Caco-2 (cell line): ENCODE results near the gene ERC2. TPM values are rescaled to one million over a fixed set of nuclear protein-coding genes. Genes with fewer than 3 reads are reported as not detected.

Source experiments
- BruUV-seq: library from RNA; stranded (reverse); fragments of 400-500 nt; replicated peaks from 2 replicates; lab custom pipeline; 2021; lab: Mats Ljungman, UMichigan
- CTCF ChIA-PET: fragments of 300-600 bp; sonication (Branson Sonifier 250); formaldehyde crosslinking; loops from one replicate; lab custom pipeline; 2022; ENCODE audit warnings: antibody characterized with exemption; lab: Charles Lee
- POLR2A ChIA-PET: fragments of 300-600 bp; sonication (Branson Sonifier 250); formaldehyde crosslinking; loops from one replicate; lab custom pipeline; 2022; ENCODE audit warnings: antibody characterized with exemption; lab: Charles Lee
- DNase-seq, 2 experiments: peaks; one replicate each; pipeline versions ENCODE4 v3.0.0 to v3.0.0-alpha.2; 2020 to 2022
- H3K27me3 ChIP-seq: replicated peaks from 2 replicates; pipeline ENCODE4 v1.6.0; 2011; ENCODE audit warnings: low read length; ENCODE audit not compliant: control insufficient read depth, insufficient read depth
- H3K36me3 ChIP-seq: 2 replicates; pipeline ENCODE4 v1.5.1; 2011; ENCODE audit warnings: low read length; ENCODE audit not compliant: control insufficient read depth, insufficient read depth
- H3K4me1 ChIP-seq: fragments of 250-450 bp; sonication (Bioruptor Pico); 2 replicates; pipeline ENCODE4 v1.5.1; 2020; ENCODE audit warnings: mild to moderate bottlenecking
- H3K4me3 ChIP-seq: 2 replicates; pipeline ENCODE4 v1.5.1; 2011; ENCODE audit warnings: low read depth, mild to moderate bottlenecking, control low read depth, low read length
- H3K9me3 ChIP-seq: fragments of 250-450 bp; sonication (Bioruptor Pico); 2 replicates; pipeline ENCODE4 v1.5.1; 2020; ENCODE audit warnings: mild to moderate bottlenecking, moderate library complexity
- H3K27ac Mint-ChIP-seq: one replicate; pipeline ENCODE4 v1.8.0; 2022; ENCODE audit warnings: mixed read lengths; ENCODE audit not compliant: unreplicated experiment
- H3K27me3 Mint-ChIP-seq: one replicate; pipeline ENCODE4 v1.8.0; 2022; ENCODE audit warnings: mixed read lengths; ENCODE audit not compliant: insufficient read depth, unreplicated experiment
- H3K36me3 Mint-ChIP-seq: one replicate; pipeline ENCODE4 v1.8.0; 2022; ENCODE audit warnings: mild to moderate bottlenecking, mixed read lengths; ENCODE audit not compliant: insufficient read depth, unreplicated experiment
- H3K4me1 Mint-ChIP-seq: one replicate; pipeline ENCODE4 v1.8.0; 2022; ENCODE audit warnings: low read depth, mixed read lengths; ENCODE audit not compliant: unreplicated experiment
- H3K4me3 Mint-ChIP-seq: one replicate; pipeline ENCODE4 v1.8.0; 2022; ENCODE audit warnings: mild to moderate bottlenecking, moderate library complexity, mixed read lengths; ENCODE audit not compliant: unreplicated experiment
- H3K9me3 Mint-ChIP-seq: one replicate; pipeline ENCODE4 v1.8.0; 2022; ENCODE audit warnings: mixed read lengths; ENCODE audit not compliant: unreplicated experiment
- CTCF ChIP-seq, 2 experiments: fragments of 200-600 bp in 1 of 2; IDR thresholded peaks; 1 replicate in 1 of 2; 2 replicates in 1 of 2; pipeline versions ENCODE4 v1.5.1 to v1.8.0; 2011 to 2022; ENCODE audit warnings: antibody characterized with exemption in 1 of 2, control low read depth in 1 of 2, inconsistent platforms in 1 of 2, low read depth in 1 of 2, low read length in 1 of 2, mild to moderate bottlenecking in 1 of 2, moderate library complexity in 1 of 2; ENCODE audit not compliant: insufficient read depth in 1 of 2, severe bottlenecking in 1 of 2, unreplicated experiment in 1 of 2
- intact Hi-C: fragments of 100-400 bp; cut with micrococcal nuclease; formaldehyde crosslinking; loops from one replicate; pipeline ENCODE4 v1.10.0; 2022; ENCODE audit not compliant: unreplicated experiment
- total RNA-seq: library from RNA; stranded (reverse); gene quantifications from 2 replicates; pipeline ENCODE4 v1.2.3, GENCODE V29; 2022

ERC2 gene
- total RNA-seq, 1 experiment from 2014 or later: 0.54 TPM

GRCh38 chr3:55969634-55970033, 498.6 kb downstream of the ERC2 start:
- CTCF ChIA-PET: no interaction called here
- H3K4me3 Mint-ChIP-seq: no peak overlapping the region

GRCh38 chr3:55968331-55968730, 499.9 kb downstream of the ERC2 start:
- Histone ChIP-seq H3K9me3 (no peaks in the 10 kb centered on the region), H3K36me3 (no peaks in the 10 kb centered on the region), H3K27me3 (no peaks in the 10 kb centered on the region; the same call in 1 of the 2 replicates), H3K4me1 (no peaks in the 10 kb centered on the region), H3K4me3 (no peak overlapping the region)
- peaks cover 9% of the 10 kb centered on the region for H3K9me3 Mint-ChIP-seq
- no peak for TF ChIP-seq CTCF (IDR thresholded peaks at IDR 0.05; ENCODE audit: insufficient read depth in 1 of 2, low read depth in 1 of 2, low read length in 1 of 2, severe bottlenecking in 1 of 2, unreplicated experiment in 1 of 2)
- no peak for DNase-seq
- BruUV-seq: no TSS peak
- intact Hi-C loops: no loop called here
- H3K27ac Mint-ChIP-seq: no peak overlapping the region
- ChIA-PET POLR2A (no interaction called here), CTCF (no interaction called here)
- H3K27me3 Mint-ChIP-seq: no peaks in the 10 kb centered on the region
- no peaks in the 10 kb centered on the region for H3K36me3 Mint-ChIP-seq
- H3K4me1 Mint-ChIP-seq: peaks cover 6% of the 10 kb centered on the region
- H3K4me3 Mint-ChIP-seq: no peak overlapping the region

More at GRCh38 chr3:55969634-55970033, 498.6 kb downstream of the ERC2 start:
- H3K4me1 ChIP-seq: no peaks in the 10 kb centered on the region
- H3K9me3 ChIP-seq: no peaks in the 10 kb centered on the region
- Mint-ChIP-seq H3K4me1 (peaks cover 6% of the 10 kb centered on the region), H3K9me3 (peaks cover 9% of the 10 kb centered on the region), H3K36me3 (no peaks in the 10 kb centered on the region), H3K27me3 (no peaks in the 10 kb centered on the region), H3K27ac (no peak overlapping the region)
- no peak for TF ChIP-seq CTCF (IDR thresholded peaks at IDR 0.05; ENCODE audit: insufficient read depth in 1 of 2, low read depth in 1 of 2, low read length in 1 of 2, severe bottlenecking in 1 of 2, unreplicated experiment in 1 of 2)
- BruUV-seq: no TSS peak
- no peaks in the 10 kb centered on the region for H3K36me3 ChIP-seq
- no peak for DNase-seq
- POLR2A ChIA-PET: no interaction called here
- no peaks in the 10 kb centered on the region; the same call in 1 of the 2 replicates for H3K27me3 ChIP-seq
- no peak overlapping the region for H3K4me3 ChIP-seq
- intact Hi-C loops: no loop called here

- H3K4me1 ChIP-seq: no peaks in the 10 kb centered on the region
- peaks cover 6% of the 10 kb centered on the region for H3K4me1 Mint-ChIP-seq
- H3K36me3 ChIP-seq: no peaks in the 10 kb centered on the region
- TF ChIP-seq CTCF (IDR thresholded peaks at IDR 0.05; ENCODE audit: insufficient read depth in 1 of 2, low read depth in 1 of 2, low read length in 1 of 2, severe bottlenecking in 1 of 2, unreplicated experiment in 1 of 2): no peak
- no peaks in the 10 kb centered on the region for H3K27me3 Mint-ChIP-seq
- no peak overlapping the region for H3K4me3 ChIP-seq
- ChIA-PET POLR2A (no interaction called here), CTCF (no interaction called here)
- no TSS peak for BruUV-seq
- no peak for DNase-seq
- no peaks in the 10 kb centered on the region for H3K9me3 ChIP-seq
- no peaks in the 10 kb centered on the region; the same call in 1 of the 2 replicates for H3K27me3 ChIP-seq
- no peak overlapping the region for H3K27ac Mint-ChIP-seq
- H3K36me3 Mint-ChIP-seq: no peaks in the 10 kb centered on the region
- intact Hi-C loops: no loop called here
- H3K9me3 Mint-ChIP-seq: peaks cover 9% of the 10 kb centered on the region
- no peak overlapping the region for H3K4me3 Mint-ChIP-seq
These were observed 501.7 kb downstream of the ERC2 start for GRCh38 chr3:55966566-55966965.
